GM23338 (cell line): ENCODE results near the gene NDUFA11. TPM values are rescaled to one million over a fixed set of nuclear protein-coding genes. Genes with fewer than 3 reads are reported as not detected.

Source experiments
- ATAC-seq: fragments of 200-7000 bp; cut with Tn5 transposase; 3 replicates; pipeline ENCODE4 v1.9.1; 2020
- DNase-seq: peaks from one replicate; pipeline ENCODE4 v3.0.0-alpha.2; 2015; ENCODE audit warnings: low spot score
- H2AFZ ChIP-seq: fragments of 200-600 bp; sonication (generic); 2 replicates; pipeline ENCODE4 v1.8.0; 2016; ENCODE audit warnings: antibody characterized with exemption, mild to moderate bottlenecking, moderate library complexity
- H3F3A ChIP-seq: fragments of 200-600 bp; sonication (generic); replicated peaks from 2 replicates; pipeline ENCODE4 v1.8.0; 2017; ENCODE audit warnings: antibody characterized with exemption, mixed run types, low read depth
- H3K27ac ChIP-seq: fragments of 200-600 bp; sonication (generic); 2 replicates; pipeline ENCODE4 v1.6.1; 2016; ENCODE audit warnings: low read depth
- H3K27me3 ChIP-seq: fragments of 200-600 bp; sonication (generic); 2 replicates; pipeline ENCODE4 v1.8.0; 2016; ENCODE audit warnings: mild to moderate bottlenecking, mixed run types, moderate library complexity; ENCODE audit not compliant: insufficient read depth
- H3K36me3 ChIP-seq: fragments of 200-600 bp; sonication (generic); 2 replicates; pipeline ENCODE4 v1.8.0; 2016; ENCODE audit warnings: mild to moderate bottlenecking; ENCODE audit not compliant: insufficient read depth
- H3K4me1 ChIP-seq: fragments of 200-600 bp; sonication (generic); 2 replicates; pipeline ENCODE4 v1.8.0; 2016; ENCODE audit warnings: mild to moderate bottlenecking, moderate library complexity; ENCODE audit not compliant: insufficient read depth
- H3K4me2 ChIP-seq: fragments of 200-600 bp; sonication (generic); 2 replicates; pipeline ENCODE4 v1.7.1; 2017; ENCODE audit warnings: mixed run types
- H3K4me3 ChIP-seq: fragments of 200-600 bp; sonication (generic); 2 replicates; pipeline ENCODE4 v1.6.1; 2016; ENCODE audit warnings: mixed run types
- H3K79me2 ChIP-seq: fragments of 200-600 bp; sonication (generic); replicated peaks from 2 replicates; pipeline ENCODE4 v1.8.0; 2017; ENCODE audit warnings: mild to moderate bottlenecking; ENCODE audit not compliant: insufficient read depth
- H3K9me2 ChIP-seq: fragments of 200-600 bp; sonication (generic); 2 replicates; pipeline ENCODE4 v1.8.0; 2017; ENCODE audit not compliant: insufficient read depth
- H4K20me1 ChIP-seq: fragments of 200-600 bp; sonication (generic); replicated peaks from 2 replicates; pipeline ENCODE4 v1.8.0; 2017; ENCODE audit warnings: mild to moderate bottlenecking; ENCODE audit not compliant: insufficient read depth
- H3K27ac Mint-ChIP-seq: 2 replicates; pipeline ENCODE4 v1.8.0; 2020; ENCODE audit warnings: inconsistent platforms, mild to moderate bottlenecking, moderate library complexity, mixed read lengths
- H3K27me3 Mint-ChIP-seq: 3 replicates; pipeline ENCODE4 v1.8.0; 2022; ENCODE audit warnings: low read depth, mild to moderate bottlenecking, moderate library complexity, mixed read lengths, inconsistent platforms; ENCODE audit not compliant: insufficient read depth, poor library complexity
- H3K36me3 Mint-ChIP-seq: 3 replicates; pipeline ENCODE4 v1.8.0; 2021; ENCODE audit warnings: low read depth, mild to moderate bottlenecking, inconsistent platforms, moderate library complexity, mixed read lengths
- H3K4me1 Mint-ChIP-seq: 3 replicates; pipeline ENCODE4 v1.8.0; 2020; ENCODE audit warnings: mild to moderate bottlenecking, inconsistent platforms, mixed read lengths
- H3K4me3 Mint-ChIP-seq: 3 replicates; pipeline ENCODE4 v1.8.0; 2021; ENCODE audit warnings: moderate library complexity, mild to moderate bottlenecking, inconsistent platforms, mixed read lengths
- H3K9me3 Mint-ChIP-seq: 3 replicates; pipeline ENCODE4 v1.8.0; 2020; ENCODE audit warnings: moderate library complexity, mild to moderate bottlenecking, inconsistent platforms, mixed read lengths
- CREB1 ChIP-seq: fragments of 250-450 bp; sonication (Bioruptor Pico); IDR thresholded peaks from 2 replicates; pipeline ENCODE4 v1.5.0; 2020; ENCODE audit warnings: low read depth, mild to moderate bottlenecking, moderate library complexity
- ETS1 ChIP-seq: IDR thresholded peaks from 2 replicates; pipeline ENCODE4 v1.6.1; 2016; ENCODE audit warnings: antibody characterized with exemption
- EZH2 ChIP-seq: fragments of 200-600 bp; sonication (generic); IDR thresholded peaks from one replicate; pipeline ENCODE4 v1.8.0; 2017; ENCODE audit warnings: antibody characterized with exemption, mild to moderate bottlenecking, low read depth; ENCODE audit not compliant: unreplicated experiment
- EZH2phosphoT487 ChIP-seq: fragments of 200-600 bp; sonication (generic); IDR thresholded peaks from one replicate; pipeline ENCODE4 v1.8.1; 2018; ENCODE audit warnings: antibody characterized with exemption; ENCODE audit not compliant: unreplicated experiment
- JUNB ChIP-seq: IDR thresholded peaks from one replicate; pipeline ENCODE4 v1.6.1; 2016; ENCODE audit warnings: antibody characterized with exemption; ENCODE audit not compliant: unreplicated experiment
- NANOG ChIP-seq: IDR thresholded peaks from 2 replicates; pipeline ENCODE4 v1.6.1; 2016; ENCODE audit warnings: antibody characterized with exemption, borderline replicate concordance
- POLR2AphosphoS5 ChIP-seq: IDR thresholded peaks from 2 replicates; pipeline ENCODE4 v1.6.1; 2016; ENCODE audit warnings: antibody characterized with exemption, low read depth
- ZNF114 ChIP-seq: fragments of 250-450 bp; sonication (Bioruptor Pico); IDR thresholded peaks from 2 replicates; pipeline ENCODE4 v1.5.0; 2020; ENCODE audit warnings: mild to moderate bottlenecking, moderate library complexity
- ZNF462 ChIP-seq: fragments of 250-450 bp; sonication (Bioruptor Pico); IDR thresholded peaks from 2 replicates; pipeline ENCODE4 v1.5.0; 2020; ENCODE audit warnings: mild to moderate bottlenecking, moderate library complexity
- polyA plus RNA-seq: library from polyadenylated mRNA; unstranded; fragments of >200 nt; fragmentation: Nextera tagmentation; extraction: Ambion mirVana; gene quantifications from 2 replicates; pipeline ENCODE4 v1.2.1, GENCODE V29; 2016
- total RNA-seq: library from RNA; depleted of rRNA; stranded (reverse); fragments of >200 nt; shearing (Covaris generic); gene quantifications from 2 replicates; pipeline ENCODE4 v1.2.3, GENCODE V29; 2014

The NDUFA11 gene
- total and polyA plus RNA-seq, 2 experiments from 2014 or later, result 171 to 523 TPM

- no peak for TF ChIP-seq ZNF462 (CRISPR knock-in tag)
- no peak for TF ChIP-seq ZNF114
- no peak for TF ChIP-seq EZH2phosphoT487
- TF ChIP-seq CREB1, result no peak
- no peak for TF ChIP-seq JUNB
- no peak for TF ChIP-seq ETS1
- TF ChIP-seq NANOG, result no peak
- TF ChIP-seq POLR2AphosphoS5, result no peak
These were observed 2.6 kb downstream of the NDUFA11 start (continued) for GRCh38 chr19:5900976-5901375.

GRCh38 chr19:5899728-5900526 is 3.7 kb downstream of the NDUFA11 start:
- H3K79me2 ChIP-seq, result peaks cover 42% of the 10 kb centered on the region
- Mint-ChIP-seq H3K4me3 (no peak overlapping the region), H3K4me1 (0 out of 3 replicates have a peak, but pooled peaks cover 3% of the 10 kb centered on the region), H3K36me3 (peaks cover 25% of the 10 kb centered on the region), H3K9me3 (no peaks in the 10 kb centered on the region), H3K27me3 (peaks cover 18% of the 10 kb centered on the region), H3K27ac (no peak overlapping the region)
- no peaks in the 10 kb centered on the region for H3K4me1 ChIP-seq
- H3K27ac ChIP-seq, result no peak overlapping the region
- H3K4me2 ChIP-seq, result no peak overlapping the region
- H4K20me1 ChIP-seq, result peaks cover 38% of the 10 kb centered on the region
- no peaks in the 10 kb centered on the region for H3K9me2 ChIP-seq
- no peak overlapping the region for H3K4me3 ChIP-seq
- ATAC-seq (no peak), DNase-seq (no peak)
- H2AFZ ChIP-seq, result no peak overlapping the region
- H3K27me3 ChIP-seq, result no peaks in the 10 kb centered on the region
- no peaks in the 10 kb centered on the region for H3K36me3 ChIP-seq
- no peaks in the 10 kb centered on the region for H3F3A ChIP-seq
- TF ChIP-seq JUNB, result no peak
- TF ChIP-seq CREB1, result no peak
- no peak for TF ChIP-seq ETS1
- no peak for TF ChIP-seq POLR2AphosphoS5
- TF ChIP-seq EZH2, result no peak
- TF ChIP-seq EZH2phosphoT487, result no peak
